OCI-LY7 (cell line): Measurements from ENCODE around the gene RARG.

Experiments
- CTCF ChIP-seq: fragments of 200-600 bp; sonication (generic); conservative IDR thresholded peaks from 2 replicates; pipeline ENCODE4 v1.5.1; 2014; ENCODE audit warnings: mild to moderate bottlenecking, antibody characterized with exemption, low read length, moderate library complexity, mixed read lengths
- EZH2phosphoT487 ChIP-seq: fragments of 200-600 bp; sonication (generic); IDR thresholded peaks from 2 replicates; pipeline ENCODE4 v1.6.1; 2018; ENCODE audit warnings: low read depth, borderline replicate concordance, mild to moderate bottlenecking, mixed run types, antibody characterized with exemption, low read length, moderate library complexity, mixed read lengths

- no peak for TF ChIP-seq CTCF
- TF ChIP-seq EZH2phosphoT487, result no peak
Measured at GRCh38 chr12:53181935-53182334, 50.1 kb downstream of the RARG start.
